Measurements from ENCODE around the gene COG4.
"Not testable (repeated sequence)": the region's sequence is repeated elsewhere in the genome, so short reads cannot be mapped to it uniquely, and the experiment has no call there.

Gene COG4

GRCh38 chr16:70523076-70523742 lies at the start of gene COG4:
Gene COG4, minus strand, starts transcription at chr16:70523554. Its CDS starts 11 bp downstream, at chr16:70523543.
- DNase-seq, result peak; percentile 81

DNA sequence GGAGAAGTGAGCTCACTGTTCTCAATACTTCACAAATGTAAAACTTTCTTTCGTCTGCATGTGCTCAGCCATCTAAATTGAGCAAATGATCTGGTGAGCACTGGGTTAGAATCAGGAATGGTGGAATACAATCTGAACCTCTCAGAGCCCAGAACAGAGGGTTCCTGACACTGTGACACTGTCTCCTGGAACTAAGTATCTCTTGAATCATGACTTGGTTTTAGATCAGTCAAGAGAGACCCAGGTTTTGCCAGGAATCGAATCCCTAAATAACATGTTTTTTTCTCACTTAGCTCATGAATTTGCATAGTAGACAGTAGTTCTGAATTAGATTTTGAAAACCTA lies 49.5 kb upstream of the COG4 start:
- DNase-seq, result no peak

DNA sequence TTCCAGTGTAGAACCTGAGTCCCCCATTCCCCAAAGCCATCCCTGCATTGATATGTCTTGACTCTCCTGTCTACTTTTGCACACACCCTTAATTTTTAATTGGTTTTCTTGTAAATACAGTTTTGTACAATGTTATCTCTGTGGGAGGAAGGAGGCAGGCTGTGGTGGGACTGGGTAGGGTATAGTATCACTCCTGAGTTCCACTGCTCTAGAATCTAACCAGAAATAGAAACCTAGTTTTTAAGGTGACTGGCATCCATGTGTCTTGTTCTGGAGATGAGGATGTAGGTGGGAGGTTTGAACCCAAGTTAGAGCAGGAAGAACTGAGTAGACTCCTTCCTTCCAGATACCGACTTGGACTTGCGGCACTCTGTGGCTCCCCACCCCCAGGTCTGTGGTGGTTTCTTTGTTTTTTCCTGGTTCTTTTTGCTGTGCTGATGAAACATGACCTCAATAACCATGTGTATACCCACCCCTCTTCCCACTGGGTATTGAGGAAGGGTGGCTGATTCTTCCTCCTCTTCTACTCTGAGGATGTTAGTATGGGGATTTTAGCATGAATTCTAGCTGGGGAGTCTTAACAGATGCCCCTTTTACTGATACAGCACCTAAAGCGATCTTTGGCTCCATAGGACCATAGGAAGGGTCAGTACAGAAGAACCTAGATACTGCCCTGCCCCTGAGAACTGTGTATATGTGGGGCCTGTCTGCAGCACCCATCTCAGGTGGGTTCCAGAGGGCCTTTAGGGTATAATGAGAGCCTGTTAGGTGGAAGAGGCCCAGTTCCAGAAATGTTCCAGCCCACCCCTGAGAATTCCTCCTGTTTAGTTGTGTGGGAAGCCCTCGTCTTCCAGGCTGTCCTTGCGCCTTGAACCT lies 48.9 kb upstream of the COG4 start:
- DNase-seq, result no peak

- no peak for DNase-seq
These were observed 48.3 kb upstream of the COG4 start for GRCh38 chr16:70571623-70572022.

- no peak for DNase-seq
These were observed 47.7 kb upstream of the COG4 start for GRCh38 chr16:70570967-70571570.

DNA sequence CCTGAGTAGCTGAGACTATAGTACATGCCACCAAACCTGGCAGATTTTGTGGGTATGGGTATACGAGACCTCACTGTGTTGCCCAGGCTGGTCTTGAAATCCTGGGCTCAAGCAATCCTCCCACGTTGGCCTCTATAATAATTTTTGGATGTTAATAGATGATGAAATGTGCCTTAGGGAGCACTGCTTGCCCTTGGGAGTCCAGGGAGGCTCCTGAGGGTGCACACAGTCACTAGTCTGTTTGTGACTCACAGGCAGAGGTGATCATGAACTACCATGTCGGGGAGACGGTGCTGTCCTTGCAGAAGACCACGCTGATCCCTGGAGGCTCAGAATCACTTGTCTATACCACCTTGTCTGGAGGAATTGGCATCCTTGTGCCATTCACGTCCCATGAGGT lies 46.4 kb upstream of the COG4 start:
- DNase-seq, result no peak

DNA sequence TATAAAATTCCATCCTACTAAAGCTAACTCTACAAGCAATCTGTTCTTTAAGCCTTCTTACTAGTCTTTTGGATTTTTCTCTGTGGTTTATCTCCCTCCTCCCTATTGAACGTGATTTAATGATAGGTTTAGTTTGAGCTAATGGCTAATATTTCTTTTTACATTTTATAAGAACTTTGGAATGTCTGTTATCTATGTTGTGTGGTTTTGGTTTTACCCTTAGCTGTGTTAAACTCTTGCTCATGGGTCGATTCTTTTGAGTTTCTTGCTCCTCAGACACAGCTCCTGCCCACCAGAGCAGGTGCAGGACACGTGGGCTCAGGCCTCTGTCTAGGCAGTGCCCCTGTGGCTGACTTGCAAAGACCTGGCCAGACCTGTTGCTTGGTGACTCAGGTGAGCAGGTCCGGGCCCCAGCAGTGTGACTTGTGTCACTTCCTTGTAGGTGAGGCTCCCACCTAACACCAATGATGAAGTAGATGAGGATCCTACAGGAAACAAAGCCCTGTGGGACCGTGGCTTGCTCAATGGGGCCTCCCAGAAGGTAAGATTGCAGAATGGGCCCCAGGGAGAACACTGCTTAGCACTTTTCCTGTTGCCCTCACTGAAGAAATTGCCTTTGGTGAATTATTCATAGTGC lies 45.4 kb upstream of the COG4 start:
- DNase-seq, result no peak

DNA sequence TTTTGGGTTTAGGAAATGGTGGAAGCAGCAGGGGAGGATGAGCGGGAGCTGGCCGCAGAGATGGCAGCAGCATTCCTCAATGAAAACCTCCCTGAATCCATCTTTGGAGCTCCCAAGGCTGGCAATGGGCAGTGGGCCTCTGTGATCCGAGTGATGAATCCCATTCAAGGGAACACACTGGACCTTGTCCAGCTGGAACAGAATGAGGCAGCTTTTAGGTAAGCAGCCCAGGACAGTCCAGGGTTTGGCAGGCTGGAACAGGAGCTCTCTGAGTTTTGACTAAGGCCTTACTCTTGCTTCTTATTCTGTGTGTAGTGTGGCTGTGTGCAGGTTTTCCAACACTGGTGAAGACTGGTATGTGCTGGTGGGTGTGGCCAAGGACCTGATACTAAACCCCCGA lies 41.7 kb upstream of the COG4 start:
- DNase-seq, result no peak

- DNase-seq, result no peak
These were observed 40.3 kb upstream of the COG4 start for GRCh38 chr16:70563636-70564035.

DNA sequence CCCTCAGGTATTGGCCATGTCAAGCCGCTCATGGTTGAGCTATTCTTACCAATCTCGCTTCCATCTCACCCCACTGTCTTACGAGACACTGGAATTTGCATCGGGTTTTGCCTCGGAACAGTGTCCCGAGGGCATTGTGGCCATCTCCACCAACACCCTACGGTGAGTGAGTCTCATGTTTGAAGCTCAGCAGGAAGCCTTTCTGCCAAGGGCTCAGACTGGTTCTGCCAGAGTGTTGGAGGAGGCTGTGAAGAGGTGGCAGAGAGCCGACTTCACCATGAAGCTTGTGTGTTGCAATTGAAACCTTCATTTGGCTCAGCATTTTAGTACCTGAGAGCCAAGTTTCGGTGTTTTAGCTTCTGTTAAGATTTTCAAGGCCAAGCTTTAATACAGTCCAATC lies 38.3 kb upstream of the COG4 start:
- DNase-seq, result no peak

DNA sequence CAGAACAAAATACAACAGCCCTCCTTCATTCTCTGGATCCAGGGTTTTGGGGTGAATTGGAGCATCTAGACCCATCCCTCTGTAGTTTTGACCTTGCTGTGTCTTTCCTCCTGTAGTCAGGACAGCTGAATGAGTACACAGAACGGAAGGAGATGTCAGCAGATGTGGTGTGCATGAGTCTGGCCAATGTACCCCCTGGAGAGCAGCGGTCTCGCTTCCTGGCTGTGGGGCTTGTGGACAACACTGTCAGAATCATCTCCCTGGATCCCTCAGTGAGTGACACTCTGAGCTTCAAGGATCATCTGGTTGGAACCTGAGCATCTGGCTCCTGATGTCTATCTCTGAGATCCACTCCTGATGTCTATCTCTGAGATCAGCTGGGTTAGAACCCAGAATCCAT lies 32.7 kb upstream of the COG4 start:
- no peak for DNase-seq

GRCh38 chr16:70553645-70554044 lies 30.3 kb upstream of the COG4 start:
- peak; percentile 83 for DNase-seq

GRCh38 chr16:70552675-70553074 lies 29.3 kb upstream of the COG4 start:
- no peak for DNase-seq

DNA sequence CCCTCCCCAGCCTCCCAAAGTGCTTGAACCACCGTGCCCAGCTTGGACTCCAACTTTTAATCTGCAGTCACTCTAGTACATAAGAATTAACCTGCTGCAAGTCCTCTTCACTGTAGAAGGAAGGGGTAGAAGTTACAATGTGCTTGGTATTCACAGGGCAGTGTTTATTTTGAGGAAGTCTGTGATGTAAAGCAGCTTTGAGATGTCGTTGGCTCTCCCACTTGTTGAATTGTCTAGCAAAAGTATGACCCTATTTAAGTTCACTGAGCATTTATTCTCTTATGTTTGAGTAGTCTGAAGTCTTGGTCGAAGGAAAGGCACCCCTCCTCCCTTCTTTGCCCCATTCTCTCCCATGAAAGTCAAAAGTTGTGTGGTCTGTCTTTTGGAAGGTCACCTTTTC lies 28.4 kb upstream of the COG4 start:
- no peak for DNase-seq

DNA sequence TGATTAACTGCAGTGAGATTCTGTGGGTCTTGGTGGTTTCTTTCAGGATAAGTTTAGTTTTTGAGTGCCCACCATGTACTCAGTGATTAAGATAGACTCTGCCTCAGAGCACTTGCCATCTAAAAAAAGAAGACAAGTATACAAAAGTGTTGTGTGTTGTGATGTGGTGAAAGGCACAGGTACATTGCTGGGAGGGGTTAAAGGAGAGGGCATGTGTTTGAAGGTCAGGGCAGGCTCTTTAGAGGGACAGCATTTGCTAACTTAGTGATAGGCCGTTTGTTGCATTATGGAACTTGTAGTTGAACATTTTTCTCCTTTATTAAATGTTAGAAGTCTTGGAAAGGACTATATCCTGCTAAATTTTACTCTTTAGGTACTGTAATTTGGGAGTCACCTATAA lies 26.7 kb upstream of the COG4 start:
- no peak for DNase-seq

GRCh38 chr16:70548936-70549335 lies 25.6 kb upstream of the COG4 start:
- DNase-seq, result no peak

DNA sequence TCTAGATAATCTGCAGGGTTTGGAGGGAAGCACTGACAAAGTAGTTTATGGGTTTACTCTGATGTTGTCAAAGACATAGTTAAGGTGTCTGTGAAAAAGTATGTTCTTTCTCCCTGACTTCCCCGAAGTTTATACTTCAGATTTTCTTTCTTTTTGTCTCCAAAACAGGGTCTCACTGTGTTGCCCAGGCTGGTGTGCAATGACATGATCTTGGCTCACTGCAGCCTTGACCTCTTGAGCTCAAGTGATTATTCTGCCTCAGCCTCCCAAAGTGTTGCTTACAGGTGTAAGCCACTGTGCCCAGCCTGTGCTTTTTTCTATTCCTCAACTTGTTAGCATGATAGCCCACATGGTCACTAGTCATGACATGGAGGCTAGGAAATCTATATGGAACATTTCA lies 21.2 kb upstream of the COG4 start:
- no peak for DNase-seq

DNA sequence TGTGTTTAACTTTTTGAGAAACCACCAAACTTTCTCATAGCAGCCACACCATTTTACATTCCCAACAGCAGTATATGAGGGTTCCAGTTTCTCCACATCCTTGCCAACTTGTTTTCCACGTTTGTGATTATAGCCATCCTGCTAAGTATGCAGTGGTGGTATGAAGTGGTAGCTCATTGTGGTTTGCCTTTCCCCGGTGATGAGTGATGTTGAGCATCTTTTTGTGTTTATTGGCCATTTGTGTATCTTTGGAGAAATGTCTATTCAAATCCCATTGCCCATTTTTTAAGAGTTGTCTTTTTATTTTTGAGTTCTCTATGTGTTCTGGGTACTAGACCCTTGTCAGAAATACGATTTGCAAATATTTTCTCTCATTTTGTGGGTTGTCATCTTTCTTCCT lies 17.6 kb upstream of the COG4 start:
- no peak for DNase-seq

DNA sequence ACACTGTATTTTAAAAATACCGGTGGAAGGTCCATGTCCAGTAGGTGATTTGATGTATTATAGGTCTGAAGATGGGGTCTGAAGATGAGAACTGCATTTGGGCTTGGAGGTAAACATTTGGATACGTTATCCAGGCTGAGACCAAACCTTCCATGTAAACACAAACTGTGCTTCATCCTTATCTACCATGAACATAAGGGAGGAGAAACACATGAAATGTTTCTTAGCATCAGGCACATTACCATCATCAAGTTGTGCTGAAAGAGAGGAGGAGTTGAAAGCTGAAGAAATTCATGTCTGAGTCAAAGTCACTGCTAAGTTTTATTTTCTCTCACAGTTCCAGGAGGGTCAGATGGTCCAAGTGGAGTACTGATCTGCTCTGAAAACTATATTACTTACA lies 11.6 kb upstream of the COG4 start:
- no peak for DNase-seq

DNA sequence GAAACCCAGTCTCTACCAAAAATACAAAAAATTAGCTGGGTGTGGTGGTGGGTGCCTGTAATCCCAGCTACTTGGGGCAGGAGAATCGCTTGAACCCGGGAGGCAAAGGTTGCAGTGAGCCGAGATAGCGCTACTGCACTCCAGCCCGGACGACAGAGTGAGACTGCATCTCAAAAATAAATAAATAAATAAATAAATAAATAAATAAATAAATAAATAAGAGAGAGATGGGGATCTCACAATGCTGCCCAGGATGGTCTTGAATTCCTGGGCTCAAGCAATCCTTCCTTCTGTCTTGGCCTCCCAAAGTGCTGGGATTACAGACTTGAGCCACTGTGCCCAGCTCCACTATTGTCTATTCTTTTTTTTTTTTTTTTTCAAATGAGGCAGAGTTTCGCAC lies 6.6 kb upstream of the COG4 start:
- not testable (repeated sequence) for DNase-seq

DNA sequence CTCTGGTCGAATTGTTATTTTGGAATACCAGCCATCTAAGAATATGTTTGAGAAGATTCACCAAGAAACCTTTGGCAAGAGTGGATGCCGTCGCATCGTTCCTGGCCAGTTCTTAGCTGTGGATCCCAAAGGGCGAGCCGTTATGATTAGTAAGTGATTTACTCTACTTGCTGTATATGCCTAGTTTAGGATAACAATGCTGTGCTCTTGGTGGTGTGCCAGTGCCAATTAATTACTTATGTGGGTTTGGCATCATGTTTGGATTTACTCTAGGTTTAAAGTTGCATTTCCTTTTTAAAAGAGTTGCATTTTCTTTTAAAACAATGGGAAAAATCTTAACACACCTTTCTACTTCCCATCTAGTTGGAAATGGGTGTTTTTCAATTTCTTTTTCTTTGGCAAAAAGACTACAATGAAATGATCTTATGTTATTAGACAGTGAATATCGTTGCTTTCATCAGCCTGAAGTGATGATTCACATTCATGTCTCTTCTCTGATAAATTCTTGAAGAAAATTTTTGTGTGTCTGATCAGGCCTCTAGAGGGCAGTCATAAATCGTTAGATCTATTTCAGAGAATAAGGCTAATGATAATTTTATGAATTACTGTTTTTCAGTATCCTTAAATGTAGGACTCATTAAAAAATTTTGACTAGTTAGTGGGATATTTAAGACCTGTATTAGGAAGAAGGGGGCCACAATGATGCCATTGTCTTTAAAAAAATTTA lies 5.9 kb upstream of the COG4 start:
- peak; percentile 67 for DNase-seq

DNA sequence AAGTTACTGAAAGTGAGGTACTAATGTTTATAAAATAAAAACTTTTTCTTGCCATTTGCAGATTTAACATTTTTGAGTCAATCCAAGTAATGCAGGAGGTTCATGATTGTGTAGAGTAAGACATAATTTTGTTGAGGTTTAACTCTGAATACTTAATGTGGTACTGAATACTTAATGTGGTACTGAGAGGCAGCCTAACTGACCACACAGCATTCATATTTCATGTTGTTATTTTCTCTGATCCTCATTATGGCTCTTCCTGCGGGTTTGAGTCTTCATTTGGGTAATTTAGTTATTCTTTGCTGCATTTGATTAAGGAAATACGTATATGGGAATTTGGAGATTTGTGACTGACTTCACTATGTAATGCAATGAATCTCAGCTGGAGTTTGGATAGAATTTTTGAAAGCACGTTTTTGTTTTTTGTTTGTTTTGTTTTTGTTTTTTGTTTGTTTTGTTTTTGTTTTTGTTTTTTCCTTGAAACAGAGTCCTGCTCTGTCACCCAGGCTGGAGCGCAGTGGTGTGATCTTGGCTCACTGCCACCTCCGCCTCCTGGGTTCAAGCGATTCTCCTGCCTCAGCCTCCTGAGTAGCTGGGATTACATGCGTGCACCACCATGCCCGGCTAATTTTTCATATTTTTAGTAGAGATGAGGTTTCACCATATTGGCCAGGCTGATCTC lies 4.1 kb upstream of the COG4 start:
- no peak for DNase-seq
